ENCODE results near the gene IMMP2L.

- TF ChIP-seq PKNOX1 (IDR thresholded peaks at IDR 0.05) (no peak), FOXM1 (IDR thresholded peaks at IDR 0.05; ENCODE audit: borderline replicate concordance) (no peak), SP1 (IDR thresholded peaks at IDR 0.05) (no peak), BHLHE40 (IDR thresholded peaks at IDR 0.05; ENCODE audit: borderline replicate concordance) (no peak), ELF4 (IDR thresholded peaks at IDR 0.05) (no peak)
Observed at GRCh38 chr7:111103136-111103535, 459.2 kb downstream of the IMMP2L start.
